GM18870 (cell line): Measurements from ENCODE around the gene TTLL13.
"Not testable (repeated sequence)": the region's sequence is repeated elsewhere in the genome, so short reads cannot be mapped to it uniquely, and the experiment has no call there.

Experiments used
- ATAC-seq: cut with Tn5 transposase; IDR thresholded peaks from one replicate; pipeline ENCODE4 v1.9.1; 2021; ENCODE audit warnings: moderate library complexity; ENCODE audit not compliant: unreplicated experiment

Gene TTLL13

GRCh38 chr15:90234096-90234988 lies 15.0 kb upstream of the TTLL13 start, which contains the start of gene GDPGP1:
Gene GDPGP1 (plus strand): TSS chr15:90234209. CDS start chr15:90240909, 6,700 bp downstream.
- peak; percentile 48 for ATAC-seq

GRCh38 chr15:90239371-90239770 lies 10.0 kb upstream of the TTLL13 start:
- ATAC-seq, result no peak

GRCh38 chr15:90240856-90241255 lies 8.5 kb upstream of the TTLL13 start:
- no peak for ATAC-seq

- ATAC-seq, result no peak
These were observed 7.8 kb upstream of the TTLL13 start for GRCh38 chr15:90241343-90242192.

GRCh38 chr15:90243943-90244639 lies 5.3 kb upstream of the TTLL13 start:
- no peak for ATAC-seq

- ATAC-seq, result no peak
These were observed 560 bp upstream of the TTLL13 start for GRCh38 chr15:90248789-90249202.

GRCh38 chr15:90257776-90258175 lies 8.4 kb downstream of the TTLL13 start:
- no peak for ATAC-seq

- ATAC-seq, result peak; percentile 73
These were observed 10.2 kb downstream of the TTLL13 start for GRCh38 chr15:90259524-90259923.

GRCh38 chr15:90260731-90261130 lies 11.4 kb downstream of the TTLL13 start:
- not testable (repeated sequence) for ATAC-seq

GRCh38 chr15:90261811-90262210 lies 12.5 kb downstream of the TTLL13 start:
- ATAC-seq, result no peak

GRCh38 chr15:90262426-90262825 lies 13.1 kb downstream of the TTLL13 start:
- ATAC-seq, result no peak

- no peak for ATAC-seq
These were observed 15.3 kb downstream of the TTLL13 start for GRCh38 chr15:90264671-90265070.

- ATAC-seq, result peak; percentile 87
These were observed 16.1 kb downstream of the TTLL13 start, which contains the start of gene NGRN for GRCh38 chr15:90265271-90266060. Gene NGRN (plus strand): TSS chr15:90265672. CDS start chr15:90265713, 41 bp downstream.

GRCh38 chr15:90266061-90266431 lies 16.7 kb downstream of the TTLL13 start:
- no peak for ATAC-seq

- no peak for ATAC-seq
These were observed 17.1 kb downstream of the TTLL13 start for GRCh38 chr15:90266485-90266884.

GRCh38 chr15:90268415-90268814 lies 19.1 kb downstream of the TTLL13 start:
- no peak for ATAC-seq

GRCh38 chr15:90270502-90271150 lies 21.3 kb downstream of the TTLL13 start:
- ATAC-seq, result no peak

- ATAC-seq, result no peak
These were observed 22.3 kb downstream of the TTLL13 start for GRCh38 chr15:90271459-90272166.

- not testable (repeated sequence) for ATAC-seq
These were observed 29.1 kb downstream of the TTLL13 start for GRCh38 chr15:90278467-90278866.
